H1 (cell line): Measurements from ENCODE around the gene PES1. TPM values are rescaled to one million over a fixed set of nuclear protein-coding genes. Genes with fewer than 3 reads are reported as not detected.

Experiments
- CHD7 ChIP-seq: fragments of 300-600 bp; sonication (generic); IDR thresholded peaks from 2 replicates; pipeline ENCODE4 v1.7.1; 2012; ENCODE audit warnings: low read length, moderate library complexity, mild to moderate bottlenecking, inconsistent platforms; ENCODE audit not compliant: insufficient replicate concordance
- CTCF ChIP-seq, 3 experiments: IDR thresholded peaks; 1 replicate in 2 of 3; 2 replicates in 1 of 3; pipeline versions ENCODE4 v1.5.1 to v1.6.1; 2011; ENCODE audit warnings: low read length in 3 of 3, mild to moderate bottlenecking in 3 of 3, inconsistent platforms in 2 of 3, low read depth in 1 of 3, moderate library complexity in 1 of 3; ENCODE audit not compliant: insufficient read depth in 1 of 3; ENCODE audit errors: control extremely low read depth in 1 of 3
- EZH2 ChIP-seq: fragments of 200-600 bp; sonication (generic); IDR thresholded peaks from 2 replicates; pipeline ENCODE4 v1.7.1; 2012; ENCODE audit warnings: low read depth, mild to moderate bottlenecking, moderate library complexity, low read length, inconsistent platforms; ENCODE audit not compliant: severe bottlenecking
- HDAC2 ChIP-seq, 2 experiments: fragments of 300-600 bp in 1 of 2; sonication (generic) in 1 of 2; IDR thresholded peaks; 2 replicates each; pipeline ENCODE4 v1.6.1; 2011 to 2012; ENCODE audit warnings: low read depth in 2 of 2, low read length in 2 of 2, mild to moderate bottlenecking in 2 of 2, moderate library complexity in 2 of 2, borderline replicate concordance in 1 of 2, inconsistent platforms in 1 of 2
- KDM1A ChIP-seq: fragments of 200-600, 300-600 bp; sonication (generic); IDR thresholded peaks from 2 replicates; pipeline ENCODE4 v1.7.1; 2016; ENCODE audit warnings: mild to moderate bottlenecking, low read length, borderline replicate concordance
- polyA plus RNA-seq, 7 experiments: library from polyadenylated mRNA; depleted of rRNA in 3 of 7; stranded (reverse) in 5 of 7; unstranded in 2 of 7; fragments of >200 nt in 5 of 7; fragments of 200-250 nt in 2 of 7; gene quantifications; 1 replicate in 5 of 7; 2 replicates in 1 of 7; 4 replicates in 1 of 7; pipeline versions ENCODE4 v1.2.1 to v1.2.3, GENCODE V29; 2011 to 2013; ENCODE audit warnings: missing spikeins in 2 of 7, mixed read lengths in 2 of 7
- total RNA-seq: library from RNA; stranded (reverse); fragmentation: NEBNext Ultra II Directional; extraction: Animal tissue kit (Norgen Biotek cat#: 25700); gene quantifications from 2 replicates; pipeline ENCODE4 v1.2.1, GENCODE V29; 2021

PES1 gene
- total and polyA plus RNA-seq, 2 of the 8 experiments (the other 6 are each of a cell fraction or from before 2014, with no cell fraction given), result 121 to 191 TPM

DNA sequence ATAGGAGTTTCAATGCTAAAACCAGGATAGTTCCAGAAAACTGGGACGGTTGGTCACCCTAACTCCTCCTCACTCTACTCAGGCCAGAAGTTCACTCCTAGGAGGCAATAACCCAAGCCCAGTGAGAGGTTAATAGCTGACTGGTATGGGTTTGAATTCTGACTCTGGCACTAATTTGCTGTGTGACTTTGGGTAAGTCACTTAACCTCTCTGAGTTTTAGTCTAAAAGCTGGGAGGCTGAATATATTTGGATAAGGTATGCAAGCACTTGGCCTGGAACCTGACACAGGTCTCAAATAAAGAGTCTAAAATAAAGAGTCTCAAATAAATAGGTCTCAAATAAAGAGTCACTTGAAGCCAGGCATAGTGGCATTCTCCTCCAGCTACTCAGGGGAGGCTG lies 39.0 kb downstream of the PES1 start (continued):
- TF ChIP-seq CHD7 (no peak), HDAC2 (IDR thresholded peaks at IDR 0.05; ENCODE audit: borderline replicate concordance in 1 of 2, low read depth in 2 of 2, low read length in 2 of 2) (peak in 1 of 2 experiments; percentile 53; a peak in 1 of 4 replicates), EZH2 (no peak), KDM1A (peak; percentile 87; the same call in 1 of the 2 replicates), CTCF (IDR thresholded peaks at IDR 0.05; ENCODE audit: control extremely low read depth in 1 of 3, insufficient read depth in 1 of 3, low read depth in 1 of 3, low read length in 3 of 3) (no peak)
